GM23338 (cell line): ENCODE results near the gene CEP78. TPM values are rescaled to one million over a fixed set of nuclear protein-coding genes. Genes with fewer than 3 reads are reported as not detected.

Experiments used
- ATAC-seq: fragments of 200-7000 bp; cut with Tn5 transposase; 3 replicates; pipeline ENCODE4 v1.9.1; 2020
- DNase-seq: peaks from one replicate; pipeline ENCODE4 v3.0.0-alpha.2; 2015; ENCODE audit warnings: low spot score
- H2AFZ ChIP-seq: fragments of 200-600 bp; sonication (generic); 2 replicates; pipeline ENCODE4 v1.8.0; 2016; ENCODE audit warnings: antibody characterized with exemption, mild to moderate bottlenecking, moderate library complexity
- H3F3A ChIP-seq: fragments of 200-600 bp; sonication (generic); replicated peaks from 2 replicates; pipeline ENCODE4 v1.8.0; 2017; ENCODE audit warnings: antibody characterized with exemption, mixed run types, low read depth
- H3K27ac ChIP-seq: fragments of 200-600 bp; sonication (generic); 2 replicates; pipeline ENCODE4 v1.6.1; 2016; ENCODE audit warnings: low read depth
- H3K27me3 ChIP-seq: fragments of 200-600 bp; sonication (generic); 2 replicates; pipeline ENCODE4 v1.8.0; 2016; ENCODE audit warnings: mild to moderate bottlenecking, mixed run types, moderate library complexity; ENCODE audit not compliant: insufficient read depth
- H3K36me3 ChIP-seq: fragments of 200-600 bp; sonication (generic); 2 replicates; pipeline ENCODE4 v1.8.0; 2016; ENCODE audit warnings: mild to moderate bottlenecking; ENCODE audit not compliant: insufficient read depth
- H3K4me1 ChIP-seq: fragments of 200-600 bp; sonication (generic); 2 replicates; pipeline ENCODE4 v1.8.0; 2016; ENCODE audit warnings: mild to moderate bottlenecking, moderate library complexity; ENCODE audit not compliant: insufficient read depth
- H3K4me2 ChIP-seq: fragments of 200-600 bp; sonication (generic); 2 replicates; pipeline ENCODE4 v1.7.1; 2017; ENCODE audit warnings: mixed run types
- H3K4me3 ChIP-seq: fragments of 200-600 bp; sonication (generic); 2 replicates; pipeline ENCODE4 v1.6.1; 2016; ENCODE audit warnings: mixed run types
- H3K79me2 ChIP-seq: fragments of 200-600 bp; sonication (generic); replicated peaks from 2 replicates; pipeline ENCODE4 v1.8.0; 2017; ENCODE audit warnings: mild to moderate bottlenecking; ENCODE audit not compliant: insufficient read depth
- H3K9me2 ChIP-seq: fragments of 200-600 bp; sonication (generic); 2 replicates; pipeline ENCODE4 v1.8.0; 2017; ENCODE audit not compliant: insufficient read depth
- H4K20me1 ChIP-seq: fragments of 200-600 bp; sonication (generic); replicated peaks from 2 replicates; pipeline ENCODE4 v1.8.0; 2017; ENCODE audit warnings: mild to moderate bottlenecking; ENCODE audit not compliant: insufficient read depth
- H3K27ac Mint-ChIP-seq: 2 replicates; pipeline ENCODE4 v1.8.0; 2020; ENCODE audit warnings: inconsistent platforms, mild to moderate bottlenecking, moderate library complexity, mixed read lengths
- H3K27me3 Mint-ChIP-seq: 3 replicates; pipeline ENCODE4 v1.8.0; 2022; ENCODE audit warnings: low read depth, mild to moderate bottlenecking, moderate library complexity, mixed read lengths, inconsistent platforms; ENCODE audit not compliant: insufficient read depth, poor library complexity
- H3K36me3 Mint-ChIP-seq: 3 replicates; pipeline ENCODE4 v1.8.0; 2021; ENCODE audit warnings: low read depth, mild to moderate bottlenecking, inconsistent platforms, moderate library complexity, mixed read lengths
- H3K4me1 Mint-ChIP-seq: 3 replicates; pipeline ENCODE4 v1.8.0; 2020; ENCODE audit warnings: mild to moderate bottlenecking, inconsistent platforms, mixed read lengths
- H3K4me3 Mint-ChIP-seq: 3 replicates; pipeline ENCODE4 v1.8.0; 2021; ENCODE audit warnings: moderate library complexity, mild to moderate bottlenecking, inconsistent platforms, mixed read lengths
- H3K9me3 Mint-ChIP-seq: 3 replicates; pipeline ENCODE4 v1.8.0; 2020; ENCODE audit warnings: moderate library complexity, mild to moderate bottlenecking, inconsistent platforms, mixed read lengths
- EZH2 ChIP-seq: fragments of 200-600 bp; sonication (generic); IDR thresholded peaks from one replicate; pipeline ENCODE4 v1.8.0; 2017; ENCODE audit warnings: antibody characterized with exemption, mild to moderate bottlenecking, low read depth; ENCODE audit not compliant: unreplicated experiment
- EZH2phosphoT487 ChIP-seq: fragments of 200-600 bp; sonication (generic); IDR thresholded peaks from one replicate; pipeline ENCODE4 v1.8.1; 2018; ENCODE audit warnings: antibody characterized with exemption; ENCODE audit not compliant: unreplicated experiment
- JUNB ChIP-seq: IDR thresholded peaks from one replicate; pipeline ENCODE4 v1.6.1; 2016; ENCODE audit warnings: antibody characterized with exemption; ENCODE audit not compliant: unreplicated experiment
- NANOG ChIP-seq: IDR thresholded peaks from 2 replicates; pipeline ENCODE4 v1.6.1; 2016; ENCODE audit warnings: antibody characterized with exemption, borderline replicate concordance
- POLR2AphosphoS5 ChIP-seq: IDR thresholded peaks from 2 replicates; pipeline ENCODE4 v1.6.1; 2016; ENCODE audit warnings: antibody characterized with exemption, low read depth
- ZNF114 ChIP-seq: fragments of 250-450 bp; sonication (Bioruptor Pico); IDR thresholded peaks from 2 replicates; pipeline ENCODE4 v1.5.0; 2020; ENCODE audit warnings: mild to moderate bottlenecking, moderate library complexity
- polyA plus RNA-seq: library from polyadenylated mRNA; unstranded; fragments of >200 nt; fragmentation: Nextera tagmentation; extraction: Ambion mirVana; gene quantifications from 2 replicates; pipeline ENCODE4 v1.2.1, GENCODE V29; 2016
- total RNA-seq: library from RNA; depleted of rRNA; stranded (reverse); fragments of >200 nt; shearing (Covaris generic); gene quantifications from 2 replicates; pipeline ENCODE4 v1.2.3, GENCODE V29; 2014
- TF ChIP-seq, protein P1 (sequence below): fragments of 250-450 bp; sonication (Bioruptor Pico); IDR thresholded peaks from 2 replicates; pipeline ENCODE4 v1.5.0; 2020; ENCODE audit warnings: mild to moderate bottlenecking, moderate library complexity

CEP78 gene
- total and polyA plus RNA-seq, 2 experiments from 2014 or later, result 19.9 to 48.3 TPM

DNA sequence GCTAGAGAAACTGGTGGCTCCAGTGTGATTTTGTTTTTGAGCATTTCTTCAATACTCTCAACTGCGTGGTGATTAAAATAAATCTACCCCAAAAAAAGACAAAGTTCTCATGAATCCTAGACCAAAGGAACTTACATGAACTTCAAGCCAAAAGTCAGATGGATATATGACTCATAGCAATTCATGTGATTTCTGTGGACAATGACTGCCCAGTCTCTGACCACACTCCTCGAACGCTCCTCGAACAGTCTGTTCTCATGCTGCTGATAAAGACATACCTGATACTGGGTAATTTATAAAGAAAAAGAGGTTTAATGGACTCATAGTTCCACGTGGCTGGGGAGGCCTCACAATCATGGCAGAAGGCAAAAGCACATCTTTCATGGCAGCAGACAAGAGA is 46.4 kb upstream of the CEP78 start (continued):
- TF ChIP-seq, protein P1, sequence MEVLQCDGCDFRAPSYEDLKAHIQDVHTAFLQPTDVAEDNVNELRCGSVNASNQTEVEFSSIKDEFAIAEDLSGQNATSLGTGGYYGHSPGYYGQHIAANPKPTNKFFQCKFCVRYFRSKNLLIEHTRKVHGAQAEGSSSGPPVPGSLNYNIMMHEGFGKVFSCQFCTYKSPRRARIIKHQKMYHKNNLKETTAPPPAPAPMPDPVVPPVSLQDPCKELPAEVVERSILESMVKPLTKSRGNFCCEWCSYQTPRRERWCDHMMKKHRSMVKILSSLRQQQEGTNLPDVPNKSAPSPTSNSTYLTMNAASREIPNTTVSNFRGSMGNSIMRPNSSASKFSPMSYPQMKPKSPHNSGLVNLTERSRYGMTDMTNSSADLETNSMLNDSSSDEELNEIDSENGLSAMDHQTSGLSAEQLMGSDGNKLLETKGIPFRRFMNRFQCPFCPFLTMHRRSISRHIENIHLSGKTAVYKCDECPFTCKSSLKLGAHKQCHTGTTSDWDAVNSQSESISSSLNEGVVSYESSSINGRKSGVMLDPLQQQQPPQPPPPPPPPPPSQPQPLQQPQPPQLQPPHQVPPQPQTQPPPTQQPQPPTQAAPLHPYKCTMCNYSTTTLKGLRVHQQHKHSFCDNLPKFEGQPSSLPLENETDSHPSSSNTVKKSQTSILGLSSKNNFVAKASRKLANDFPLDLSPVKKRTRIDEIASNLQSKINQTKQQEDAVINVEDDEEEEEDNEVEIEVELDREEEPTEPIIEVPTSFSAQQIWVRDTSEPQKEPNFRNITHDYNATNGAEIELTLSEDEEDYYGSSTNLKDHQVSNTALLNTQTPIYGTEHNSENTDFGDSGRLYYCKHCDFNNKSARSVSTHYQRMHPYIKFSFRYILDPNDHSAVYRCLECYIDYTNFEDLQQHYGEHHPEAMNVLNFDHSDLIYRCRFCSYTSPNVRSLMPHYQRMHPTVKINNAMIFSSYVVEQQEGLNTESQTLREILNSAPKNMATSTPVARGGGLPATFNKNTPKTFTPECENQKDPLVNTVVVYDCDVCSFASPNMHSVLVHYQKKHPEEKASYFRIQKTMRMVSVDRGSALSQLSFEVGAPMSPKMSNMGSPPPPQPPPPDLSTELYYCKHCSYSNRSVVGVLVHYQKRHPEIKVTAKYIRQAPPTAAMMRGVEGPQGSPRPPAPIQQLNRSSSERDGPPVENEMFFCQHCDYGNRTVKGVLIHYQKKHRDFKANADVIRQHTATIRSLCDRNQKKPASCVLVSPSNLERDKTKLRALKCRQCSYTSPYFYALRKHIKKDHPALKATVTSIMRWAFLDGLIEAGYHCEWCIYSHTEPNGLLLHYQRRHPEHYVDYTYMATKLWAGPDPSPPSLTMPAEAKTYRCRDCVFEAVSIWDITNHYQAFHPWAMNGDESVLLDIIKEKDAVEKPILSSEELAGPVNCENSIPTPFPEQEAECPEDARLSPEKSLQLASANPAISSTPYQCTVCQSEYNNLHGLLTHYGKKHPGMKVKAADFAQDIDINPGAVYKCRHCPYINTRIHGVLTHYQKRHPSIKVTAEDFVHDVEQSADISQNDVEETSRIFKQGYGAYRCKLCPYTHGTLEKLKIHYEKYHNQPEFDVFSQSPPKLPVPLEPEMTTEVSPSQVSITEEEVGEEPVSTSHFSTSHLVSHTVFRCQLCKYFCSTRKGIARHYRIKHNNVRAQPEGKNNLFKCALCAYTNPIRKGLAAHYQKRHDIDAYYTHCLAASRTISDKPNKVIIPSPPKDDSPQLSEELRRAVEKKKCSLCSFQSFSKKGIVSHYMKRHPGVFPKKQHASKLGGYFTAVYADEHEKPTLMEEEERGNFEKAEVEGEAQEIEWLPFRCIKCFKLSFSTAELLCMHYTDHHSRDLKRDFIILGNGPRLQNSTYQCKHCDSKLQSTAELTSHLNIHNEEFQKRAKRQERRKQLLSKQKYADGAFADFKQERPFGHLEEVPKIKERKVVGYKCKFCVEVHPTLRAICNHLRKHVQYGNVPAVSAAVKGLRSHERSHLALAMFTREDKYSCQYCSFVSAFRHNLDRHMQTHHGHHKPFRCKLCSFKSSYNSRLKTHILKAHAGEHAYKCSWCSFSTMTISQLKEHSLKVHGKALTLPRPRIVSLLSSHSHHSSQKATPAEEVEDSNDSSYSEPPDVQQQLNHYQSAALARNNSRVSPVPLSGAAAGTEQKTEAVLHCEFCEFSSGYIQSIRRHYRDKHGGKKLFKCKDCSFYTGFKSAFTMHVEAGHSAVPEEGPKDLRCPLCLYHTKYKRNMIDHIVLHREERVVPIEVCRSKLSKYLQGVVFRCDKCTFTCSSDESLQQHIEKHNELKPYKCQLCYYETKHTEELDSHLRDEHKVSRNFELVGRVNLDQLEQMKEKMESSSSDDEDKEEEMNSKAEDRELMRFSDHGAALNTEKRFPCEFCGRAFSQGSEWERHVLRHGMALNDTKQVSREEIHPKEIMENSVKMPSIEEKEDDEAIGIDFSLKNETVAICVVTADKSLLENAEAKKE (CRISPR knock-in tag), result no peak
- TF ChIP-seq POLR2AphosphoS5, result no peak
- TF ChIP-seq ZNF114 (CRISPR knock-in tag), result no peak

DNA sequence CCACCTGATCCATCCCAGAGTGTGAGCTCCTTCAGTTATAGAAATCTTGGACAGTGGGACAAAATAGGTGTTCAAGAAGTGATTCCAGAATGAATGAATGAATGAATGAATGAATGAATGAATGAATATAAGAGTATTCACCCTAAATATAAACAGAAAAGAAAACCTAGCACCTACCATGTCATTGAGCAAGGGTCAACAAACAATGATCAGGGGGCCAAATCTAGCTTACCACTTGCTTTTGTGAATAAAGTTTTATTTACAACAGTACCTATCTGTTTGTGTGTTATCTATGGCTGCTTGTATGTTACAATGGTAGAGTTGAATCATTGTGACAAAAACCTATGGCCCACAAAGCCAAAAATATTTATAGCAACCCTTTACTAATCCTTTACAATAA is 43.9 kb upstream of the CEP78 start:
- Histone ChIP-seq H3K36me3 (no peaks in the 10 kb centered on the region), H3F3A (no peaks in the 10 kb centered on the region), H3K27ac (no peak overlapping the region), H3K4me3 (no peak overlapping the region), H3K79me2 (no peaks in the 10 kb centered on the region), H4K20me1 (no peaks in the 10 kb centered on the region), H3K9me2 (peaks cover 11% of the 10 kb centered on the region), H2AFZ (no peak overlapping the region), H3K4me2 (no peak overlapping the region), H3K27me3 (no peaks in the 10 kb centered on the region), H3K4me1 (peaks cover 5% of the 10 kb centered on the region; the same call in 1 of the 2 replicates)
- no peaks in the 10 kb centered on the region for H3K36me3 Mint-ChIP-seq
- no peaks in the 10 kb centered on the region for H3K9me3 Mint-ChIP-seq
- H3K27me3 Mint-ChIP-seq, result peaks cover 2% of the 10 kb centered on the region
- DNase-seq, result no peak
- ATAC-seq, result no peak
- H3K4me1 Mint-ChIP-seq, result peaks cover 4% of the 10 kb centered on the region; the same call in 2 of the 3 replicates
- no peak overlapping the region for H3K27ac Mint-ChIP-seq
- TF ChIP-seq EZH2, result no peak
- no peak for TF ChIP-seq EZH2phosphoT487
- TF ChIP-seq NANOG, result no peak
- TF ChIP-seq JUNB, result no peak
- TF ChIP-seq POLR2AphosphoS5, result no peak
- TF ChIP-seq ZNF114 (CRISPR knock-in tag), result no peak
- no peak overlapping the region for H3K4me3 Mint-ChIP-seq
